Colon (tissue), 2 donors: ENCODE data around the gene ZNF335.
"Not testable (repeated sequence)": the region's sequence is repeated elsewhere in the genome, so short reads cannot be mapped to it uniquely, and the experiment has no call there.

Experiments
- FAIRE-seq: peaks from 2 replicates; lab custom pipeline; 2012; peaks lifted over from hg19 to GRCh38; lab: Jason Lieb, UNC
- donor health status: control.
- donor health status: control.

Gene ZNF335

DNA sequence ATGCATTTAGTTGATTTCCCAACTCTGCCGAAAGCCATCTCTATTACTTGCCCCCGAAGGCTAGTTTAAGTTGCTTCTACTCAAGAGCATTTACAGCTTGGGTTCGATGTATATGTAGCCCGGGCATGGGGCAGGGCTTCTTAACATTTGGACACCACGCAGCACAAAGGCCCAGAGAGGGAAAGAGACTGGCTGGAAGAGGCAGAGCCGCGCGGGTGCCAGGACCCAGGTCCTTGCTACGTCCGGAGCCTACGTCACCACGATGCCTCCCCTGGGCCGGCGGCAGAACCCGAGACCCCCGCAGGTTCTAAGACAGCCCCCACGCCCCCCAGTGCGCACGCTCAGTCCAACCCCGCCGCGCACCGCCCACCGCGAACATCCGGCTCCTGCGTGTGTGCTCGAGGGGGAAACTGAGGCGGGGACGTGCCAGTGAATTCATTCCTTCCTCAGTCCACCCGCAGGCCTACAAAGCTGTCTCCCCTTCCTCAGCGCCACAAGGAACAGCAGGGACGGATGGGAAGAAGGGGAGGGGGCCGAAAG is 37.9 kb downstream of the ZNF335 start:
- FAIRE-seq: no peak

DNA sequence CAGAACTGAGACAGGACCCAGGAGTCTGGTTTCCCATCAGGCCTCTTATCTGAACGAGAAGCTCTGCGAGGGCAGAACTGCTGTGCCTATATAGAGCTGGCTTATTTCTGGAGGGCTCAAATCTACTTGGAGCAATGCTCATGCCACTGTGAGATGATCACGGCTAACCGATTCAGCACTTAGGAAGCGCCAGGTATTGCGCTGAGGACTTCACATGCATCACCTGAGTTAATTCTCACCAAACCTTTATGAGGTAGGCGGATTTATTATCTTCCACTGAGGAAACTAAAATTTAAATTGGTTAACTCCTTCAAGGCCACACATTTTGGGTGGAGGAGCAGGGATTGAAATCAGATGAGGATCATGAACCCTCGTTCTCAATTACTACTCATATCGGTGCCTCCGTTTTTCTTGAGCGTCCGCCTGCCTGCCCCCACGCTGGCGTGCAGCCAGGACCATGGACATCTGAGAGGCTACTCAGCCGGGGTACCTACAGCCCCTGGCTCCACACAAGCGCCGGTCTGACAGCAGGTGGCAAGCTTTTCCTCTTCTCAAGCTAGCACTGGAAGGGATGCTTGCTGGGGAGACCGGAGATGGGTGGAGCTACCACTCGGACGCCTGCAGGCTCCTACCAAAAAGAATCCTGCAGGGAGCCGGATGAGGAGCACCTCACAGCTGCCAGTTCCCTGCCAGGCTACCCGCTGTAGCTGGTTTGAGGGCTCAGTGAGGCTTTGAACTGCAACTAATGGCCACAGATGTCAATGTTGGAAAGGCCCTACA is 38.5 kb downstream of the ZNF335 start:
- no peak for FAIRE-seq

DNA sequence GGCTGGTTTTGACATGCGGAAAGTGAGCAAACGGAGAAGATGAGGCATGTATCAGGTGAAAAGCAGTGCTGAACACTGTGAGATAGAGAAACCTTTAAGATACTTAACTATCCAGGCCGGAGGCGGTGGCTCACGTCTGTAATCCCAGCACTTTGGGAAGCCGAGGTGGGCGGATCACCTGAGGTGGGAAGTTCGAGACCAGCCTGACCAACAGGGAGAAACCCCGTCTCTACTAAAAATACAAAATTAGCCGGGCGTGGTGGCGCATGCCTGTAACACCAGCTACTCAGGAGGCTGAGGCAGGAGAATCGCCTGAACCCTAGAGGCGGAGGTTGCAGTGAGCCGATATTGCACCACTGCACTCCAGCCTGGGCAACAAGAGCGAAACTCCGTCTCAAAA is 40.3 kb downstream of the ZNF335 start:
- not testable (repeated sequence) for FAIRE-seq

DNA sequence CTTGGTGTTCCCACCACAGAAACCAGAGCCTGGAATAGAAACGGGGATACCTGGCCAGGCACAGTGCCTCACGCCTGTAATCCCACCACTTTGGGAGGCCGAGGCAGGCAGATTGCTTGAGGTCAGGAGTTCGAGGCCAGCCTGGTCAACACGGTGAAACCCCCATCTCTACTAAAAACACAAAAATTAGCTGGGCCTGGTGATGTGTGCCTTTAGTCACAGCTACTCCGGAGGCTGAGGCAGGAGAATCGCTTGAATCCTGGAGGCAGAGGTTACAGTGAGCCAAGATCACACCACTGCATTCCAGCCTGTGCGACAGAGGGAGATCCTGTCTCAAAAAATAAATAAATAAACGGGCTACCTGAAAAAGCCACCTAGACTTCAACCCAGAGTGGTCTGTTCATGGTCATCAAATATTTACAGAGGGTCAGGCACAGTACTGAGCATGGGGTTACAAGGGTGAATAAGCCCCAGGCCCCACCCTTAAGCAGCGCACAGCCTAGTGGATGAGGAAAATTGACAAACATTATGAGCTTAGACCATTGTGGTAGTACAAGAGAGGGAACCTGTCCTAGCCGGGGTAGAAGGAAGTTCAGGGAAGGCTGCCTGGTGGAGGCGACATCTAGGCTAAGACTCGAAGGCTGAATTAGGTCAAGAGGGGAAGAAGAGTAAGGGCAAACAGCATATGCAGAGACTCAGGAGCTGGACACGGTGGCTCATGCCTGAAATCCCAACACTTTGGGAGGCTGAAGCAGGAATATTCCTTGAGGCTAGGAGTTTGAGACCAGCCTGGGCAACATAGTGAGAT is 44.7 kb downstream of the ZNF335 start:
- FAIRE-seq: no peak

DNA sequence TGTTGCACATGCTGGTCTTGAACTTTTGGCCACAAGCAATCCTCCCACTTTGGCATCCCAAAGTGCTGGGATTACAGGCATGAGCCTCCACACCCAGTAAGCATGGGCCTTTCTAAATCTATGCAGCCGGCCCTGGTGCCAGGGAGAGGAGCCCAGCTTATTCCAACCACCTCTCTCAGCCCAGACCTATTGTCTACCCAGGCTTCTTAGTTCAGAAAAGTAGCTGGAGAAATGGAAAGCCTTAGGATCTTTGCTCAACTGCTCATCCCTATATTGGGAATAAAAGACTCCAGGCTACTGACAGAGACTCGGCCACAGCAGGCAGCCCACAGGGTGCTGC is 45.3 kb downstream of the ZNF335 start:
- FAIRE-seq: no peak

DNA sequence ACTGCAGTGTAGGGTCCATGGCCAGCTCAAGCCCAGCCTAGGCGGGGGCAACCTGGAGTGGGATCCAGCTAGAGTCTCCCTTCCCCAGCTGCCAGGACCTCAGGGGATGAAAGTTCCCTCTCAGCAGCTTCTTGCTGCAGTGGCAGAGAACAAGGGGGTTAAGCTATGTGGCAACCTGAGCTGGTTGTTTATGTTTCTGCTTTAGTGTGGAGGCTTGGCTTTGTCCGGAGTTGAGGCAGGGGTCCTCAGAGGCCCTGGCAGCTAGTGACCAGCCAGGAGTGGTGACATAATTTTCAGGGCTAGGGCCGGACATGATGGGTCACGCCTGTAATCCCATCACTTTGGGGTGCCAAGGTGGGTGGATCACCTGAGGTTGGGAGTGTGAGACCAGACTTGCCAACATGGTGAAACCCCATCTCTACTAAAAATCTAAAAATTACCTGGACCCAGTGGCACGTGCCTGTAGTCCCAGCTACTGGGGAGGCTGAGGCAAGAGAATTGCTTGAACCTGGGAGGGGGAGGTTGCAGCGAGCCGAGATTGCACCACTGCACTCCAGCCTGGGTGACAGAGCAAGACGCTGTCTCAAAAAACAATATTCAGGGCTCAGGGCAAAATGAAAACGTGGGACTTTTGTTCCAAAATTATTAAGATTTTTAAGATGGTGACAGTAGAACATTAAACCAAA is 46.0 kb downstream of the ZNF335 start:
- no peak for FAIRE-seq

DNA sequence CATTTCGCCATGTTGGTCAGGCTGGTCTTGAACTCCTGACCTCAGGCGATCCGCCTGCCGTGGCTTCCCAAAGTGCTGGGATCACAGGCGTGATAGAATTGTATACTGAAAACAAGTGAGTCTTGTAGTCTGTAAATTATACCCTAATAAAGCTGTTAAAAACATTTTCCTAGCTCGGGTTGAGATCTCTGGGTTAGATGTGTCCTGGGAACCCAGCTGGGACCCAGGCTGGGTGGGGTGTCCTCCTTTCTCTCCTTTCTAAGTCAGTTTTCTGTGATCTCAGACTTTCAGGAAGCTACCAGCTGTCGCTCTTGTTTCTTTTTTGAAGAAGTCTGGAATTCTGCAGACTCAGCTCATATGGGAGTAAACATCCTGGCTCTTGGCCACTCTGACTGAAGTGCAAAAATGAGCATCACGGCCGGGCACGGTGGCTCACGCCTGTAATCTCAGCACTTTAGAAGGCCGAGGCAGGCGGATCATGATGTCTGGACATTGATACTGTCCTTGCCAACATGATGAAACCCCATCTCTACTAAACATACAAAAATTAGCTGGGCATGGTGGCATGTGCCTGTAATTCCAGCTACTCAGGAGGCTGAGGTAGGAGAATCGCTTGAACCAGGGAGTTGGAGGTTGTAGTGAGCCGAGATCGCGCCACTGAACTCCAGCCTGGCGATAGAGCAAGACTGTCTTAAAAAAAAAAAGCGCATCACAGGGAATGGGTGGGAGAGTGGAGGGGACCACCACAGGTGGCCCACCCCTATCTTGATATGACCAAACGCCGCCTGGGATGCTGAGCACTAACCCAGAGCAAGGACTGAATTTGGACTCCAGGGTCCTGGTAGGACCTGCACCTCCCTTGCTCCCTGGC is 47.4 kb downstream of the ZNF335 start:
- no peak for FAIRE-seq

DNA sequence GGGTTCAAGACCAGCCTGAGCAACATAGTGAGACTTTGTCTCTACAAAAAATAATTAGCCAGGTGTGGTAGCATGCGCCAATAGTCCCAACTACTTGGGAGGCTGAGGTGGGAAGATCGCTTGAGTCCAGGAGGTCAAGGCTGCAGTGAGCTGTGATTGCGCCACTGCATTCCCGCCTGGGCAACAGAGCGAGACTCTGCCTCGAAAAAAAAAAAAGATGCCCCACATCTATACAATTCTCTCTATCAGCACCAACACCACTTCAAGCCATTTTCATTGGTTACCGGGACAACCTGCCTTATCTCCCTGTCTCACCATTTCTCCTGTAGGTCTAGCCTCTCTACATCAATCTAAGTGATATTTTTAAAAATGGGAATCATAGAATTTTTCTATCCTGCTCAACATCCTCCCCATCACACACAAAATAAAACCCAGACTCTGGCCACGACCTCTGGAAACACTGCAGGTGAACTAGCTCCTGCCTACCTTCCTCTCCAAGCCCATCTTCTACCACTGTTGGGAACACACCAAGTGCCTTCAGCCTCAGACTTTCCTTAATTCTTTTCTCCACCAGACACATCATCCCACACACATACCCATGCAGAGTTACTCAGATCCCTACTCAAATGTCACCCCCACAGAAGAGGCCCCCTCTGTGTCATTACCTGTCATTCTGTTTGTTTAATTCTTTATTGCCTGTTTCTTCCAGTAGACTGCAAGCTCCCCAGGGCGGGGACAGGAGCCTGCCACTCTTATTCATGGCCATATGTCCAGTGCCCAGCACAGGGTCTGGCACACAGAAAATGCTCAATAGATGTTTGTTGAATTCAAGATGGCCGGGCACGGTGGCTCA is 50.4 kb downstream of the ZNF335 start:
- FAIRE-seq: no peak

DNA sequence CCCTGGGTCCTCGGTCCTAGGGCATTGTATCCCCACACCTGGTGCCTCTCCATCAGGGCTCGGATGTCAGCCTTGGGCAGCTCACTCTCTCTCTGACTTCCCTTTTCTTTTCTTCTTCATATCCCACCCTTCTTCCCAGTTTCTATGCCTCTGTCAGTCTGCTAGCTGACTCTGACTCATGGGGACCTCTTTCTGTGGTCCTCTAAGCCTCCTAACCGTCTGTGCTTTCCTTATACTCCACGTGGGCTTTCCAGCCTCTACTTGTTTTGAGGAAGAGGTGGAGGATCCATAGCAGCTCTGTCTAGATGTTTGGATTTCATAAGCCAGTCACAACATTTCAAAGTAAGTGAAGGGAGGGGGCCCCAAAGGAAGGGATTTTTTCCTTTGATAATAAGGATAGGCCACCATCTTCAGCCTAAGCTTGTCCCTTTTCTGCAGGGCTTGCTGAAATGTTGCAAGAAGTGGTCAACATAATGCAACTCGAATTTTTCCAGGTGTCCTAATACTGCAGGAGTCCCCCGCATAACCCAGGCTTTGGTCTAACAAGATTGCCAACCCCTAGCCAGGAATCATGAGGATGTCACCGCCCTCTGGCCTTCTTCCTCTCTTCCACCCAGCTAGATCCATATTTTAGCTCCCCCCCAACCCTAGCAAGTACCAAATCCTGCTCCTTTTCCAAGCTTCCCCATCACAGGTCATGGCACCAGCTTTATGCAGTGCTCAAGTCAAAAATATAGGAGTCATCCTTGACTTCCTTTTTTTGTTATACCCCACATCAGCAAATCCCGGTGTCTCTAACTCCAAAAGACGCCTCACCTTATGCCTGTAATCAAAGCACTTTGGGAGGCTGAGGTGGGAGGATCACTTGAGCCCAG is 51.3 kb downstream of the ZNF335 start:
- FAIRE-seq: no peak

DNA sequence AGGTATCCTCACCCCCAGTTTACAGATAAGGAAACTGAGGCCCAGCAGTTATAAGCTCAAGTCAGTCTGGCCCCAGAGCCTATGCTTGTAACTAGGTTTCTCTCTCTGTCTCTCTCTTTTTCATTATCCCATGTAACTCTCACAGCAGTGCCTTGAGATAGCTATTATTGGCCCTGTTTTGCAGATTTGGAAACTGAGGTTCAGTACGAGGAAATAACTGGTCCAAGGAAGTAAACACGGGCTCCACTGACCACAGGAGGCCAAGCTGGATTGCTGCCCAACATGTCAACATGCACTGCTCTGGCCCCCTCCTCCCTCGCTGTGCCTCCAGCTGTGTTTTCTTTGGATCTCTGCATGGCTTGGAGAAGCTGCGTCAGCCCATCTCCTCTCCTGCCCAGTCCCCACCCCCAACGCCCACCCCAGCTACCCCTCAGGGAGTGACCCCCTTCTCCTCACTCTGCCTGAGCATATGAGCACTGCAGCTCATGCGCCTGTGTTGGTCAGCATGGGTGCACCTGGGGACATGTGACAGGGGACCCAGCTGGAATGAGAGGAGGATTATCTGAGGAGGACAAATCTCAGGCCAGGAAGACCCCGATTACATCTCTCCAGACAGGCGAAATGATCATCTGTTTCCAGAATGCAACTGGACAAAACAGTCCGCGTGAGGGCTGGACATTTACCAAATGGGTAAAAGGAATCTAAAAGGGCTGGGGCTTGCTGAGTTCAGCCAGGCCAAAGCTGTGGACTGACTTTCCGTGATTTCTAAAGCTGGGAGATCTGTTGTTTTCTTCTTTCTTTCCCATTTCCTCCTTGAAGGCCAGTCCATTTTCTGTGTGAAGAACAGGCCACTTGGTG is 52.2 kb downstream of the ZNF335 start:
- FAIRE-seq: no peak

DNA sequence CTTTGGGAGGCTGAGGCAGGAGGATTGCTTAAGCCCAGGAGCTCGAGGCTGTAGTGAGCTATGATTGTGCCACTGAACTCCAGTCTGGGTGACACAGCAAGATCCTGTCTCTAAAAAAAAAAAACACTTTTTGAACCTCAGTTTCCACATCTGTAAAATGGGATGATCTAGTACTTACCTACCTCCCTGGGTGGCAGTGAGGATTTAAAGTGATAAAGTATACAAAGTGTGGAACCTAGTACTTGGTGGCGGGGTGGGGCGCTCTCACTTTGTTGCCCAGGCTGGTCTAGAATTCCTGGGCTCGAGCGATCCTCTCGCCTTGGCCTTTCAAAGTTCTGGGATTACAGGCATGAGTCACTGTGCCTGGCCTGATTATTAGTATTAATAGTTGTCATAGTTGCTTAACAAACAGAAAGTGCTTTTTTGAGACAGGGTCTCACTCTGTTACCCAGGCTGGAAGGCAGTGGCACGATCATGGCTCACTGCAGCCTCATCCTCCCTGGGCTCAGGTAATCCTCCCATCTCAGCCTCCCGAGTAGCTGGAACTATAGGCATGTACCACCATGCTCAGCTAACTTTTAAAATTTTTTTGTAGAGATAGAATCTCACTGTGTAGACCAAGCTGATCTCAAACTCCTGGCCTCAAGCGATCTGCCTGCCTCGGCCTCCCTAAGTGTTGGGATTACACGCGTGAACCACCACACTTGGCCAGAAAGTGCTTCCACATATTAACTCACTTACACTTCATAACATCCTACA is 53.0 kb downstream of the ZNF335 start:
- FAIRE-seq: no peak

DNA sequence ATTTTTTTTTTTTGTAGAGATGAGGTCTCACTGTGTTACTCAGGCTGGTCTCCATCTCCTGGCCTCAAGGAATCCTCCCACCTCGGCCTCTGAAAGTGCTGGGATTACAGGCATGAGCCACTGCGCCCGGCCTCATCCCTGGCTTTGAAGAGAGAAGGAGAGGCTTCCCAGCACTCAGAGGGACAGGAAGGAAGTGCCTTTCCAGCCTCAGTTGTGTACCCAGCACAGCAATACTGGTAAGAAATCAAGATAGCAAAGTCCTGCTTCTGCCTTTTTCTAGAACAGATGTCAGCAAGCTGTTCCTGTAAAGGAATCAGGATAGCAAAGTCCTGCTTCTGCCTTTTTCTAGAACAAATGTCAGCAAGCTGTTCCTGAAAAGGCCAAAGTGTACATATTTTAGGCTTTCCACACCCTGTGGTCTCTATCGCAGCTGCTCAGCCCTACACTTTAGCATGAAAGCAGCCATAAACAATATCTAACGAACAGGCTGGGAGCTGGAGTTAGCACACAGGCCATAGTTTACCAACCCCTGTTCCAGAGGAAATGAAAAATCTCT is 53.7 kb downstream of the ZNF335 start:
- FAIRE-seq: no peak

DNA sequence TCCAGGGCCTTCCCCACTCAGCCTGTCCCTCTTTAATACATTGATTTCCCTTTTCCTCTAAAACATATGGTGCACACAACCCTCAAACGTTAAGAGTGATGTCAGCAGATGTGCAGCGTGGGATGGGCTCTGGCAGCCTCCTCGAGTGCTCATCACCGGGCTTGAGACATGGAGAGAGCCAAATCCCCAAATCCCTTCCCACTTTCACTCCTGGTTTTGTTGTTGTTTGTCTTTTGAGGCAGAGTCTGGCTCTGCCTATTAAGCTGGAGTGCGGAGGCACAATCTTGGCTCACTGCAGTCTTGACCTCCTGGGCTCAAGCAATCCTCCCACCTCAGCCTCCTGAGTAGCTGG is 54.2 kb downstream of the ZNF335 start:
- no peak for FAIRE-seq

DNA sequence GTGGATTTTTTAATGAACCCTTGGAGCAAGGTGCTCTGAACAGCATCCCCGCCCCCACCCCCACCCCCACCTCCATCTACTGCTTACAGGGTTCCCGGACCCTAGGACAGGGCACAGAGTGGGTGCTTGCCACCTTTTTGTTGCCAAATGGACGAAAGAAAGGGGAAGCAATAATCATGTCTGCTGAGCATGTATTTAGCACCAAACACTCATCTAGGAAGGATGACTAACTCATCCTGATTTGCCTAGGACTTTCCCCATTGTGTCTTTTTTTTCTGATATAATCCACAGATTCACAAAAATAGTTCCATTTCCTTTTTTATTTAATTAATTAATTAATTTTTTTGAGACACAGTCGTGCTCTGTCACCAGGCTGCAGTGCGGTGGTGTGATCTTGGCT is 58.9 kb downstream of the ZNF335 start:
- FAIRE-seq: no peak

DNA sequence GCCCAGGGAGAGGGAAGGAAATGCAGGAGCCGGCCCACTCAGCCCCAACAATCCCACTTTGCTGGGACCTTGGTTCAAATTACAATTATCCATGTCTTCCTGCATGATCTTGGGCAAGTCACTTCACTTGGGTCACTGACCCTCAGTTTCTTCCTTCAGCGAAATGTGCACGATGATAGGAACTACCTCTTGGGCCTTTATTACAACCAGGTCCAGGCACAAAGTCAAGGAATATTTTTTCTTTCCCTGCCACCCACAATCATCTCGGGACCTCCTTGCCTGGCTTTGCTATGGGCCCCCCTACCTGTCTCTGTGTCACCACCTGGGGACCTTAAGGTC is 59.7 kb downstream of the ZNF335 start:
- FAIRE-seq: no peak

DNA sequence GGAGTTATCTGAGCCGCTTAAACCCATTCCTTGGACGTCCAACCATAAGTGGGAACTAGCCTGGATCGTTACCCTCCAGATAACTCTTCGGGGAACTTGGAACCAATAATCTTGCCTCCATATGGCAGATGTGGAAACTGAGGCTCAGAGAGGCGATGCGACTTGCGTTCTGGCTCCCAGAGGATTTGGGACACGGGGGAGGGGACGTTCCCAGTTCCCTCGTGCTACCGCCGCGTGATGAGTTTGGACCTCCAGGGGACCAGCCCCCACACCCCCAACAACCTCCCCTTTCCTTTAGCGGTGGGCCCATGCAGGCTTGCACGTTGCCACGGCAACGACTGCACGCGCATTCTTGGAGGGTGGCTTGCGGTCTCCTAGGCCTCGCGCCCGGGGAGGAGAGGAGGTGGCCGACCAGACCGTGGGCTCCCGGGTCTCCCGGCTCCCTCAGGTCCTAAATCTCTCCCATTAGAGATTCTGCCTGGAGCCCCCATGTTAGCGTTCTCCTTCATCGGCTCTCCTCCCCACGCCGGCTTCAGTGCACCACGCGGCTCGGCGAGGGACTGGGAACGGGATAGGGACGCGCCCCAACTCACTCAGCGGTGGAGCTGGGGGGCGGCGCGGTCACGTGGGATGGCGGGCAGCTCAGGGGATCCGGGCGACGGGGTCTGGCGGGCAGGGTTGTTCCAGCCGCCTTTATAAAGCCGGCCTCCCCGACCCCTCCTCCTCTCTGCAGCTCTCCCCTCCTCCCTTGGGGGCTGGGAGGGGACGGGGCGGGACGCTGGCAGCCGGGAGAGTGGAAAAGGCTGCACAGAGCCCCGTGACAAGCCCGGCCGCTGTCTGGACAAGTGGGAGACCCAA is 60.3 kb downstream of the ZNF335 start, which contains the start of gene PLTP:
Gene PLTP, minus strand, starts transcription at position 670 of the 858 bp plus-strand sequence. CDS start 703 bp downstream, outside the sequence.
- no peak for FAIRE-seq
